ENCODE results near the gene PROX2. TPM values are rescaled to one million over a fixed set of nuclear protein-coding genes. Genes with fewer than 3 reads are reported as not detected.

Gene PROX2
- total RNA-seq, 4 donors from 2014 or later = not detected

- Histone ChIP-seq H3K9me3 (no peaks in the 10 kb centered on the region), H3K27ac (no peak overlapping the region), H3K36me3 (no peaks in the 10 kb centered on the region), H3K4me3 (no peak overlapping the region), H3K27me3 (no peaks in the 10 kb centered on the region), H3K4me1 (no peaks in the 10 kb centered on the region)
- no peak for DNase-seq
- TF ChIP-seq POLR2A (IDR thresholded peaks at IDR 0.05) (no peak), CTCF (IDR thresholded peaks at IDR 0.05) (no peak)
- intact Hi-C loops (cut with DNase I; ENCODE audit: low total_unique reads) = no loop called here
Measured at GRCh38 chr14:74871819-74872218, 4.1 kb downstream of the PROX2 start.

GRCh38 chr14:74868739-74869138 is 7.2 kb downstream of the PROX2 start:
- no peak for DNase-seq
- Histone ChIP-seq H3K27ac (no peak overlapping the region), H3K36me3 (no peaks in the 10 kb centered on the region), H3K27me3 (no peaks in the 10 kb centered on the region), H3K4me1 (no peaks in the 10 kb centered on the region), H3K9me3 (no peaks in the 10 kb centered on the region), H3K4me3 (no peak overlapping the region)
- no peak for TF ChIP-seq CTCF (IDR thresholded peaks at IDR 0.05)
- TF ChIP-seq POLR2A (IDR thresholded peaks at IDR 0.05) = no peak
- intact Hi-C loops (cut with DNase I; ENCODE audit: low total_unique reads) = no loop called here

GRCh38 chr14:74867673-74868072 is 8.3 kb downstream of the PROX2 start:
- Histone ChIP-seq H3K27ac (no peak overlapping the region), H3K4me3 (no peak overlapping the region), H3K27me3 (no peaks in the 10 kb centered on the region), H3K4me1 (no peaks in the 10 kb centered on the region), H3K9me3 (no peaks in the 10 kb centered on the region), H3K36me3 (no peaks in the 10 kb centered on the region)
- DNase-seq = no peak
- intact Hi-C loops (cut with DNase I; ENCODE audit: low total_unique reads) = no loop called here
- no peak for TF ChIP-seq POLR2A (IDR thresholded peaks at IDR 0.05)
- no peak for TF ChIP-seq CTCF (IDR thresholded peaks at IDR 0.05)

- Histone ChIP-seq H3K27ac (no peak overlapping the region), H3K36me3 (no peaks in the 10 kb centered on the region), H3K27me3 (no peaks in the 10 kb centered on the region), H3K4me3 (no peak overlapping the region), H3K4me1 (no peaks in the 10 kb centered on the region), H3K9me3 (no peaks in the 10 kb centered on the region)
- TF ChIP-seq POLR2A (IDR thresholded peaks at IDR 0.05) (no peak), CTCF (IDR thresholded peaks at IDR 0.05) (no peak)
- intact Hi-C loops (cut with DNase I; ENCODE audit: low total_unique reads) = no loop called here
- no peak for DNase-seq
Measured at GRCh38 chr14:74866708-74867389, 9.1 kb downstream of the PROX2 start.

GRCh38 chr14:74865156-74865555 is 10.8 kb downstream of the PROX2 start:
- H3K4me1 ChIP-seq = no peaks in the 10 kb centered on the region
- H3K9me3 ChIP-seq = no peaks in the 10 kb centered on the region
- DNase-seq = no peak
- H3K36me3 ChIP-seq = no peaks in the 10 kb centered on the region
- H3K27me3 ChIP-seq = no peaks in the 10 kb centered on the region
- H3K27ac ChIP-seq = no peak overlapping the region
- intact Hi-C loops (cut with DNase I; ENCODE audit: low total_unique reads) = no loop called here
- no peak for TF ChIP-seq POLR2A (IDR thresholded peaks at IDR 0.05)
- TF ChIP-seq CTCF (IDR thresholded peaks at IDR 0.05) = no peak
- no peak overlapping the region for H3K4me3 ChIP-seq
